Heart left ventricle (tissue), 16 donors: ENCODE data around the gene CHST1. TPM values are rescaled to one million over a fixed set of nuclear protein-coding genes. Genes with fewer than 3 reads are reported as not detected.

Experiments
- ATAC-seq, 4 donors: fragments of 200-7000 bp; cut with Tn5 transposase; one replicate each; pipeline ENCODE4 v1.9.1; 2020 to 2022; ENCODE audit warnings: moderate library complexity in 4 of 4, mild to moderate bottlenecking in 3 of 4, moderate number of reproducible peaks in 1 of 4
- DNase-seq, 5 donors: peaks; one replicate each; pipeline ENCODE4 v3.0.0-alpha.2; 2020
- H3K27ac ChIP-seq, 12 donors: fragments of 200-600 bp; sonication (generic) in 4 of 12; one replicate each; pipeline versions ENCODE4 v1.5.0 to v1.8.0; 2016 to 2022; ENCODE audit warnings: mild to moderate bottlenecking in 2 of 12
- H3K27me3 ChIP-seq, 9 donors: fragments of 200-600 bp; sonication (generic) in 2 of 9; one replicate each; pipeline versions ENCODE4 v1.5.1 to v1.8.0; 2016 to 2022; ENCODE audit warnings: mild to moderate bottlenecking in 3 of 9
- H3K36me3 ChIP-seq, 9 donors: fragments of 200-600 bp; sonication (generic) in 2 of 9; one replicate each; pipeline versions ENCODE4 v1.5.0 to v1.8.0; 2018 to 2022; ENCODE audit warnings: mild to moderate bottlenecking in 2 of 9
- H3K4me1 ChIP-seq, 12 donors: fragments of 200-600 bp; sonication (generic) in 4 of 12; one replicate each; pipeline versions ENCODE4 v1.5.0 to v1.8.0; 2016 to 2022; ENCODE audit warnings: mild to moderate bottlenecking in 3 of 12
- H3K4me3 ChIP-seq, 12 donors: fragments of 200-600 bp; sonication (generic) in 4 of 12; one replicate each; pipeline versions ENCODE4 v1.5.0 to v1.8.0; 2017 to 2022; ENCODE audit warnings: mild to moderate bottlenecking in 9 of 12, moderate library complexity in 4 of 12
- H3K9me3 ChIP-seq, 12 donors: fragments of 200-600 bp; sonication (generic) in 4 of 12; one replicate each; pipeline versions ENCODE4 v1.5.0 to v1.8.0; 2016 to 2022; ENCODE audit warnings: mild to moderate bottlenecking in 1 of 12
- CTCF ChIP-seq, 12 donors: fragments of 200-600 bp; sonication (generic) in 4 of 12; IDR thresholded peaks; one replicate each; pipeline versions ENCODE4 v1.5.0 to v1.8.0; 2018 to 2022; ENCODE audit warnings: antibody characterized with exemption in 12 of 12, mild to moderate bottlenecking in 5 of 12
- POLR2A ChIP-seq, 2 donors: fragments of 450-650 bp; IDR thresholded peaks; one replicate each; pipeline ENCODE4 v1.6.1; 2017; ENCODE audit warnings: antibody characterized with exemption in 2 of 2, mild to moderate bottlenecking in 2 of 2, moderate library complexity in 2 of 2
- WGBS, 4 donors: extraction: QIAGEN DNeasy Blood & Tissue Kit in 2 of 4; methylation state at CpG; one replicate each; pipeline versions ENCODE4 v1.1.5 to v1.1.7; 2013 to 2018; 5-methylcytosine and 5-hydroxymethylcytosine counted together
- intact Hi-C, 10 donors: fragments of 100-400 bp; cut with DNase I; formaldehyde crosslinking; loops; one replicate each; pipeline versions ENCODE4 v1.11.1 to v1.14.2; 2022
- polyA plus RNA-seq, 2 donors: library from polyadenylated mRNA; stranded (reverse); fragments of 200-250 nt; gene quantifications; one replicate each; pipeline ENCODE4 v1.2.3, GENCODE V29; 2013
- total RNA-seq, 9 donors: library from RNA; depleted of rRNA in 2 of 9; stranded (reverse); fragments of >200 nt in 2 of 9; fragmentation: NEBNext Ultra II Directional in 3 of 9; extraction: Animal tissue kit (Norgen Biotek cat#: 25700) in 3 of 9; gene quantifications; one replicate each; pipeline versions ENCODE4 v1.1.0 to v1.2.4, GENCODE V29; 2016 to 2023
- donor health status: ischemic (EF 13 %, LVEDD 7.1; RV severe dilation, severe dysfunction).
- donor health status: healthy with polysubstance abuse.
- donor health status: DM: no; HTN: yes; CAD: no.
- donor health status: DM: no; HTN: no; CAD: no.
- donor health status: ischemic (EF 25% LVEDD 6.9; RV normal size, moderate dysfunction).
- donor health status: ischemic (EF 25% LVEDD 5.7; RV mildly dilated, moderate dysfunction).
- donor health status: healthy.
- donor health status: DM: yes; HTN: yes; CAD: no.
- donor health status: ischemic (EF 35%, LVEDD 5.7; RV mildly dilated, moderate dysfunction).
- donor health status: nonischemic (EF 11% LVEDD 7.7; RV severe dilation, severe dysfunction).
- donor health status: DM: yes; HTN: yes; CAD: no.
- donor health status: PGD.
- donor health status: ischemic (EF 29% LVEDD 5.4; RV normal size, mild dysfunction).
- donor health status: nonischemic (EF 23%, LVEDD 6.1; RV moderate dilation, normal function).

Gene CHST1
- total and polyA plus RNA-seq, 11 donors = 0.59 to 6.5 (median 1.8) TPM

DNA sequence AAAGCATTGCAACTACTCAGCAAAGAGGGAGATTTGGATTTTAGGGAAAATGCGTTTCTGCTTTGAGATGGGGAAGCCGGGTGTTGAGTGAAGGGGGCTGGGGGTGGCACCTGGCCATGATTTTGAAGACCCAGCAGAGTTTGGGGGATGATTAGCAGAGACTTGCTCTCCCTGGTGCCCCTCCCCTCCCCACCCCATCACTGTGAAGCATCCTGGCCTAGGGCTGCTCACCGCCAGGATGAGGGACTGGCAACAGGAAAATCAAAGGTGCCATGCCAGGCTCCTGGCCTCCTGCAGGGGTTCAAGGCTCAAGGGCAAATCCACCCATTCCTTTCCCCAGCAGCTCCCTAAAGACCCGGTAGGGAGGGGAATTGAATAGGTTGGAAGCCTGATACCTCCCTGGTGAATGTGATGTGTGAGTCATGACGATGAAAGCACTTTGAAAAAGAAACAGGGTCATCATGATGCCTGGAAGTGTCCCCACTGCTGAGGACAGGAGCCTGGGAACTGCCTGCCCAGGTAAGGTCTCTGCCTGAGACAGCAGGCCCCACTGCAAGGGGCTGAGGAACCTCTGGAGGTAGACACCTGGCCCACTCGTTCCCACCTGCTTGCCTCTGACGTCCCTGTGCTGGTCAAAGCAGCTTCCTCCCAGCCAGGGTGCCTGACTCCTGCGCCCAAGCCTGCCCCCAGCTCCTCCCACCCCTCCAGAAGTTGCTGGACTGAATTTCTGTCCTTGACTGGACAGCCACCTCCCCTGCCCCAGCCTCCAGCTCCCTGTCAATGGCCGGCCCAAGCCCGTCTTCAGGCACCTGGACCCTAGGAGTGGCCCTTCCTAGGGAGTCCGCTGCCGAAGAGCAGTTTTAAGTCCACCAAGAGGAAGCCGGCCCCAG, 1.7 kb downstream of the CHST1 start:
- intact Hi-C loops = loop anchor here in 5 of 10 donors (2.0 to 10.0 kb wide), 5 partner anchors 81 to 259 kb away; no protein-coding TSS in a partner anchor

DNA sequence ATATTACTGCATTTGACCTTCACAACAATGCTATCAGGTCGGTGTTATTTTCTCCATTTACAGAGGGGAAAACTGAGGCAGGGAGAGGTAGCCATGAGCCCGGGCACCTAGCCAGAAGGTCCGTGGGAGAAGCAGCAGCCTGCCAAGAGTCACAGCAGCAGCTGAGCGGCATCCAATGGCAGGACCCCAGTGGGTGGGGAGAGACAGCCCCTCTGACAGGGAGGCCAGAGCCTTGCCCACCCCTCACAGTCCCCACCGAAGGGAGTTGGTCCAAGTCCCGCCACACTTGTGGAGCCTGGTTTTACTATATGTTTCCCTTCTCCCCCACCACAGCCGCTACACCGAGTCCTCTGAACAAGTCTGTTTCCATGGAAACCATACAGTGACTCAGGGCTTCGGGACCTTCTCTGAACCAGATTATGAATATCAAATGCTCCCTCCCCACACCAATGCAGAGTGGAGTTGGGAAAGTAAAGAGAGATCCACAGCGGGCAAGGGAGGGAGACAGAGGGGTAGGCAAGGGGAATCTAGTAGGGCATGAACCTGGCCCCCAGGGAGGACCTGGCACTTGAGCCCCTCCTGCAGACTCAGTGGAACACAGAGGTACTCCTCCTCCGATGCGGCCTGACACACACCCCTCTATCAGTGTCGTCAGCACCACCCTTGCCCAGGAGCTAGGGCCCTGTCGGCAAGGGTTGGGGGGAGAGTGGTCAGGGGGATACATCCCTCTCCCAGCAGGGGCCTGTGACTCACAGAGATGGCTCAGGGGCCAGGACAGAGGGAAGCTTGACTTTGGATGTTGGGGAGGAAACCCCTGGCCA, 2.5 kb downstream of the CHST1 start:
- H3K36me3 ChIP-seq = no peaks in the 10 kb centered on the region
- no peak overlapping the region for H3K27ac ChIP-seq
- peaks cover 7 to 55% (median 35%) of the 10 kb centered on the region in 12 donors for H3K4me1 ChIP-seq
- intact Hi-C loops = loop anchor here in 4 of 10 donors (5.0 to 10.0 kb wide), 4 partner anchors 82 to 258 kb away; no protein-coding TSS in a partner anchor
- no peak for DNase-seq
- no peak overlapping the region for H3K4me3 ChIP-seq
- 56 to 63% (median 59%) methylated on average over 14 of the region's 14 CpGs for WGBS, 4 donors
- no peak for ATAC-seq
- TF ChIP-seq POLR2A (IDR thresholded peaks at IDR 0.05) = no peak
- TF ChIP-seq CTCF (IDR thresholded peaks at IDR 0.05) = no peak
- no peaks in the 10 kb centered on the region for H3K9me3 ChIP-seq
- peaks cover 0 to 69% (median 5%) of the 10 kb centered on the region in 9 donors for H3K27me3 ChIP-seq

More for the DNA sequence above, 1.7 kb downstream of the CHST1 start:
- no peaks in the 10 kb centered on the region for H3K36me3 ChIP-seq
- no peaks in the 10 kb centered on the region for H3K9me3 ChIP-seq
- DNase-seq (no peak), ATAC-seq (no peak)
- H3K27ac ChIP-seq = no peak overlapping the region
- peak overlapping the region in 11 of 12 donors; percentile 62 to 89 (median 77) for H3K4me3 ChIP-seq
- WGBS, 4 donors = 56 to 73% (median 61%) methylated on average over 8 to 13 of the region's 13 CpGs
- H3K4me1 ChIP-seq = peaks cover 3 to 47% (median 29%) of the 10 kb centered on the region in 12 donors
- TF ChIP-seq POLR2A (IDR thresholded peaks at IDR 0.05) (no peak), CTCF (IDR thresholded peaks at IDR 0.05) (no peak)
- peaks cover 0 to 69% (median 5%) of the 10 kb centered on the region in 9 donors for H3K27me3 ChIP-seq

GRCh38 chr11:45662096-45662664, 3.2 kb downstream of the CHST1 start:
- ATAC-seq (no peak), DNase-seq (peak in 1 of 5 donors; percentile 14)
- 52 to 64% (median 61%) methylated on average over 3 to 5 of the region's 5 CpGs for WGBS, 4 donors
- TF ChIP-seq CTCF (IDR thresholded peaks at IDR 0.05) (no peak), POLR2A (IDR thresholded peaks at IDR 0.05) (no peak)
- intact Hi-C loops = loop anchor here in 4 of 10 donors (5.0 to 10.0 kb wide), 4 partner anchors 83 to 257 kb away; no protein-coding TSS in a partner anchor
- Histone ChIP-seq H3K36me3 (no peaks in the 10 kb centered on the region), H3K4me1 (peaks cover 7 to 56% (median 36%) of the 10 kb centered on the region in 12 donors), H3K27me3 (peaks cover 0 to 64% (median 5%) of the 10 kb centered on the region in 9 donors), H3K9me3 (no peaks in the 10 kb centered on the region), H3K27ac (no peak overlapping the region), H3K4me3 (no peak overlapping the region)
